ENCODE results near the gene ENTPD2.
A peak's percentile ranks its signal among the peaks of the same experiment; 100 is the strongest.

GRCh38 chr9:137052998-137053943, 590 bp downstream of the ENTPD2 start:
- TF ChIP-seq CTCF (conservative IDR thresholded peaks at IDR 0.05; ENCODE audit: low read depth in 2 of 2) (no peak), POLR2AphosphoS5 (IDR thresholded peaks at IDR 0.05; ENCODE audit: low read depth) (no peak), EZH2 (IDR thresholded peaks at IDR 0.05; ENCODE audit: low read depth, unreplicated experiment) (peak; percentile 22), REST (IDR thresholded peaks at IDR 0.05; ENCODE audit: unreplicated experiment) (no peak), EZH2phosphoT487 (IDR thresholded peaks at IDR 0.05; ENCODE audit: unreplicated experiment) (no peak), ETS1 (IDR thresholded peaks at IDR 0.05) (no peak), JUNB (IDR thresholded peaks at IDR 0.05; ENCODE audit: unreplicated experiment) (no peak), NANOG (IDR thresholded peaks at IDR 0.05; ENCODE audit: borderline replicate concordance) (no peak), STAT1 (IDR thresholded peaks at IDR 0.05; ENCODE audit: unreplicated experiment) (no peak), ZNF114 (CRISPR knock-in tag; IDR thresholded peaks at IDR 0.05) (no peak), ZNF331 (CRISPR knock-in tag; IDR thresholded peaks at IDR 0.05; ENCODE audit: low read depth) (no peak), CREB1 (CRISPR knock-in tag; IDR thresholded peaks at IDR 0.05; ENCODE audit: low read depth) (no peak), ZNF462 (CRISPR knock-in tag; IDR thresholded peaks at IDR 0.05) (no peak)
